Karpas-422 (cell line): ENCODE results near the gene P2RY8. TPM values are rescaled to one million over a fixed set of nuclear protein-coding genes. Genes with fewer than 3 reads are reported as not detected.
"Not testable (repeated sequence)": the region's sequence is repeated elsewhere in the genome, so short reads cannot be mapped to it uniquely, and the experiment has no call there.

Experiments used
- DNase-seq: peaks from one replicate; pipeline ENCODE4 v3.0.0-alpha.2; 2015
- H2AFZ ChIP-seq: fragments of 200-600 bp; sonication (generic); 2 replicates; pipeline ENCODE4 v1.6.1; 2014; ENCODE audit warnings: antibody characterized with exemption, low read length, mixed read lengths
- H3K27ac ChIP-seq: fragments of 200-600 bp; sonication (generic); 2 replicates; pipeline ENCODE4 v1.5.1; 2014; ENCODE audit warnings: mild to moderate bottlenecking, low read length, moderate library complexity
- H3K27me3 ChIP-seq: fragments of 200-600 bp; sonication (generic); 2 replicates; pipeline ENCODE4 v1.6.1; 2014; ENCODE audit warnings: low read length, mixed read lengths
- H3K36me3 ChIP-seq: fragments of 200-600 bp; sonication (generic); 2 replicates; pipeline ENCODE4 v1.6.1; 2014; ENCODE audit warnings: low read length, mixed read lengths; ENCODE audit not compliant: insufficient read depth
- H3K4me1 ChIP-seq: fragments of 200-600 bp; sonication (generic); 2 replicates; pipeline ENCODE4 v1.6.1; 2014; ENCODE audit warnings: mild to moderate bottlenecking, low read length, mixed read lengths
- H3K4me2 ChIP-seq: fragments of 200-600 bp; sonication (generic); 2 replicates; pipeline ENCODE4 v1.6.1; 2014; ENCODE audit warnings: low read length, low read depth, mild to moderate bottlenecking; ENCODE audit not compliant: poor library complexity, severe bottlenecking
- H3K4me3 ChIP-seq: fragments of 200-600 bp; sonication (generic); 2 replicates; pipeline ENCODE4 v1.5.1; 2014; ENCODE audit warnings: mild to moderate bottlenecking, antibody characterized with exemption, low read length, mixed read lengths
- H3K79me2 ChIP-seq: fragments of 200-600 bp; sonication (generic); 2 replicates; pipeline ENCODE4 v1.6.1; 2014; ENCODE audit warnings: mild to moderate bottlenecking, low read length, mixed read lengths
- H3K9ac ChIP-seq: fragments of 200-600 bp; sonication (generic); 2 replicates; pipeline ENCODE4 v1.6.0; 2014; ENCODE audit warnings: low read length
- H3K9me2 ChIP-seq: fragments of 200-600 bp; sonication (generic), shearing (Covaris generic); replicated peaks from 2 replicates; pipeline ENCODE4 v1.6.0; 2014; ENCODE audit warnings: mild to moderate bottlenecking, low read length, moderate library complexity; ENCODE audit not compliant: insufficient read depth
- H3K9me3 ChIP-seq: fragments of 300-700, 200-600 bp; sonication (generic); 2 replicates; pipeline ENCODE4 v1.6.1; 2014; ENCODE audit warnings: low read length, mixed read lengths
- H4K20me1 ChIP-seq: fragments of 200-600 bp; sonication (generic); 2 replicates; pipeline ENCODE4 v1.6.1; 2014; ENCODE audit warnings: mild to moderate bottlenecking, antibody characterized with exemption, low read length, low read depth; ENCODE audit not compliant: insufficient read depth
- total RNA-seq: library from RNA; depleted of rRNA; stranded (reverse); fragments of >200 nt; shearing (Covaris generic); gene quantifications from 2 replicates; pipeline ENCODE4 v1.2.3, GENCODE V29; 2014; ENCODE audit warnings: low replicate concordance

P2RY8 gene
- total RNA-seq, 1 experiment from 2014 or later = 87.1 TPM

DNA sequence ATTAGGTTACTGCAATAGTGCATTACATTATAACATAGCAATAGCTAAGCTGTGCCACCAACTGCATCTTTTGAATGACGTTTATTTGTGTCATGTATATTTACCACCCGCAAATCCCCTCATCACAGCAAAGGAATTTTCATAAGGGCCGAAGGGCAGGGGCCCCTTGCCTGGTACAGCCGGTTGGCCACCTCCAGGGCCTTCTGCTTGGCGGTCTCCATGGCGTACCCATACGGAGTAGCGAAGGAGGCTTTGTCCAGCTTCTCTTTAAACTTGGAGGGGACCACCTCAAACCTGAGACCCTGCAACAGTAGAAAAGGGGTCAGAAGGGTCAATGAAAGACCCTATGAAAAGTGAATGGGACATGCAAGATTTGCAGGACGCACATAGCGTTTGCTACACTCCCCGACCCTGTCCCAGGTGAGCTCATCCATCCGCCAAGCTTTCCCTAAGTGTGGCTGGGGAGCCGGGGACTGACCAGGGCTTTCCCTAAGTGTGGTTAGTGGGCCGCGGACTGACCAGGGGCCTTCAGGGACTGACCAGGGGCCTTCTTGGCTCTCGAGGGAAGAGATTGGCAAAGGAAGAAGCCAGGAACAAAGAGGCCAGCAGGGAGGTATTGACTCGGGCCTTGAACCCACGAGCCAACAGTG lies 94.8 kb downstream of the P2RY8 start:
- DNase-seq = no peak
- Histone ChIP-seq H3K36me3 (peaks cover 52% of the 10 kb centered on the region), H3K9me3 (no peaks in the 10 kb centered on the region), H4K20me1 (0 out of 2 replicates have a peak, but pooled peaks cover 9% of the 10 kb centered on the region), H3K9me2 (no peaks in the 10 kb centered on the region), H3K4me2 (no peak overlapping the region), H3K4me1 (no peaks in the 10 kb centered on the region), H3K9ac (no peak overlapping the region), H3K27me3 (no peaks in the 10 kb centered on the region), H2AFZ (no peak overlapping the region), H3K4me3 (no peak overlapping the region), H3K27ac (no peak overlapping the region), H3K79me2 (peaks cover 58% of the 10 kb centered on the region)

DNA sequence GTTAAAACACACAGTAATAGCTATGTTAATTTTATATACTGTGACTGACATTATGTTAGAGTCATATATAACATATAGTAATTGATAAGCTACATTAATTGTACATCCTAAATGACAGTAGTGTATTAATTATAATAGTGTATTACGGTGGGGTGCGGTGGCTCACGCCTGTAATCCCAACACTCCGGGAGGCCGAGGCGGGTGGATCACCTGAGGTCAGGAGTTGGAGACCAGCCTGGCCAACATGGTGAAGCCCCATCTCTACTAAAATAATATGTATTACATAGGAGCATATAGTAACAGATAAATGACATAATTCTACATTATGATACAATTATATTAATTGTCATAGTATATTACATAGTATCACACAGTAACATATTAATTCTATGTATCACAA lies 96.5 kb downstream of the P2RY8 start:
- DNase-seq = no peak
- Histone ChIP-seq H3K36me3 (peaks cover 50% of the 10 kb centered on the region), H3K9me3 (no peaks in the 10 kb centered on the region)

DNA sequence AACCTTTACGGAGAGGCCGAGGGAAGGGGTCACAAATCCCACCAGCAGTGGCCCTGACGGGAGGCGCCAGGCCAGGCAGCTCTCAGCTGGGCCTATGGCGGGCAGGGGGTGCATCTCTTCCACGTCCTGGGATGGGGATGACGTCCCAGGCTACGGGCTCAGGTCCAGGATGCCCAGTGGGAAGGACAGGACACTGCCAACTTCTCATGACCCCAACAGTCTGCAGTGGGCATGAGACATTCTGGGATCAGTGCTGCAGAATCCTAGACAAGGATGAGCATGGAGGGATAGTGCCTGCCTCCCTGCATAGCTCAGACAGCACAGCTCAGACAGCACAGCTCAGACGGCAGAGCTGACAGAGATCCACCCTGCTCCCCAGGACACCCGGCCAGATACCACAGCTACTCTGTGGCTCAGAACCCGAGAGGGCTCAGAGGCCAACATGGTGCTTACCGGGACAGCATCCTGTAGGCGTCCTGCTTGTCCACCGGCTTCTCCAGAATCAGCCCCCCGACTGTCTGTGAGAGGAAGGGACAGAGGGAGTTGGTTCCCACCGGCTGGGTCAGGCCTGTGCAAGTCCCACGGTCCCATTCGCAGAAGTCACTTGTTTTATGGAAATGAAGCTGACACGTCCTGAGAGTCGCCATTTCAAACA lies 101.6 kb downstream of the P2RY8 start:
- Histone ChIP-seq H3K79me2 (peaks cover 10% of the 10 kb centered on the region), H3K9me3 (no peaks in the 10 kb centered on the region), H3K9ac (no peak overlapping the region), H3K27me3 (no peaks in the 10 kb centered on the region), H3K4me3 (no peak overlapping the region), H3K27ac (no peak overlapping the region), H3K36me3 (peaks cover 22% of the 10 kb centered on the region), H2AFZ (no peak overlapping the region), H4K20me1 (0 out of 2 replicates have a peak, but pooled peaks cover 8% of the 10 kb centered on the region), H3K4me2 (no peak overlapping the region), H3K4me1 (no peaks in the 10 kb centered on the region), H3K9me2 (no peaks in the 10 kb centered on the region)
- DNase-seq = no peak

More for the DNA sequence above, 96.5 kb downstream of the P2RY8 start:
- no peak overlapping the region for H3K27ac ChIP-seq
- peaks cover 49% of the 10 kb centered on the region for H3K79me2 ChIP-seq
- no peak overlapping the region for H3K9ac ChIP-seq
- no peaks in the 10 kb centered on the region for H3K9me2 ChIP-seq
- H3K4me2 ChIP-seq = no peak overlapping the region
- 0 out of 2 replicates have a peak, but pooled peaks cover 17% of the 10 kb centered on the region for H4K20me1 ChIP-seq
- H3K4me1 ChIP-seq = no peaks in the 10 kb centered on the region
- no peak overlapping the region for H2AFZ ChIP-seq
- no peak overlapping the region for H3K4me3 ChIP-seq
- no peaks in the 10 kb centered on the region for H3K27me3 ChIP-seq

GRCh38 chrX:1434871-1435240 lies 102.1 kb downstream of the P2RY8 start:
- peaks cover 25% of the 10 kb centered on the region for H3K36me3 ChIP-seq
- H3K4me3 ChIP-seq = no peak overlapping the region
- no peak overlapping the region for H3K27ac ChIP-seq
- no peaks in the 10 kb centered on the region for H3K9me3 ChIP-seq
- DNase-seq = no peak
- H4K20me1 ChIP-seq = 0 out of 2 replicates have a peak, but pooled peaks cover 8% of the 10 kb centered on the region
- no peak overlapping the region for H2AFZ ChIP-seq
- no peaks in the 10 kb centered on the region for H3K9me2 ChIP-seq
- no peak overlapping the region for H3K4me2 ChIP-seq
- H3K4me1 ChIP-seq = no peaks in the 10 kb centered on the region
- no peaks in the 10 kb centered on the region for H3K27me3 ChIP-seq
- peaks cover 8% of the 10 kb centered on the region; the same call in 1 of the 2 replicates for H3K79me2 ChIP-seq
- no peak overlapping the region for H3K9ac ChIP-seq

- 0 out of 2 replicates have a peak, but pooled peaks cover 8% of the 10 kb centered on the region for H4K20me1 ChIP-seq
- H3K9ac ChIP-seq = no peak overlapping the region
- H3K4me1 ChIP-seq = no peaks in the 10 kb centered on the region
- H3K9me3 ChIP-seq = no peaks in the 10 kb centered on the region
- no peaks in the 10 kb centered on the region for H3K9me2 ChIP-seq
- DNase-seq = no peak
- no peak overlapping the region for H3K4me2 ChIP-seq
- H2AFZ ChIP-seq = no peak overlapping the region
- peaks cover 24% of the 10 kb centered on the region for H3K36me3 ChIP-seq
- no peak overlapping the region for H3K27ac ChIP-seq
- no peak overlapping the region for H3K4me3 ChIP-seq
- no peaks in the 10 kb centered on the region for H3K27me3 ChIP-seq
- H3K79me2 ChIP-seq = peaks cover 8% of the 10 kb centered on the region; the same call in 1 of the 2 replicates
These were observed 103.2 kb downstream of the P2RY8 start for GRCh38 chrX:1433646-1434357.

- Histone ChIP-seq H3K4me2 (no peak overlapping the region), H3K9me3 (no peaks in the 10 kb centered on the region), H3K27ac (no peak overlapping the region), H3K9ac (no peak overlapping the region), H3K4me1 (no peaks in the 10 kb centered on the region), H3K27me3 (no peaks in the 10 kb centered on the region), H3K4me3 (no peak overlapping the region), H3K79me2 (no peaks in the 10 kb centered on the region), H3K36me3 (peaks cover 29% of the 10 kb centered on the region), H3K9me2 (no peaks in the 10 kb centered on the region), H2AFZ (no peak overlapping the region), H4K20me1 (no peaks in the 10 kb centered on the region)
- DNase-seq = no peak
These were observed 106.5 kb downstream of the P2RY8 start for GRCh38 chrX:1430451-1430850.

DNA sequence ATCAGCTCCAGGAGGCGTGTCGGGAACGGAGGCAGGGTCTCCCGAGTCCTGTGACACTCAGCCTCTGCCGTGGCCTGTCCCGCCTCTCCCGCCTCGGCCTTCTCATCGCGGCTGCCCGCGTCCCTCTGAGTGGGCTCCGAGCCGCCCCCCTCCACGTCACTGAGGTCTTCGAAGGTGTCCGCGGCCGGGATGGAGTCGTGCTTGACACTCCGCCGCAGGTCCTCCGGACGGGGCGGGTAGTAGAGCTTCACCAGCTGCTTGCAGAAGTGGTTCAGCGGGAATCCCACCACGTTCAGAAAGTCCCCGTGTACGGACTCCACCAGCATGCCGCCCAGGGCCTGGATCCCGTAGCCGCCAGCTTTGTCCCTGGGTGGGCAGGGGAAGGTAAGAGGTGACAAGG lies 109.2 kb downstream of the P2RY8 start:
- Histone ChIP-seq H3K9me2 (no peaks in the 10 kb centered on the region), H3K4me3 (no peak overlapping the region), H3K27ac (no peak overlapping the region), H3K4me2 (no peak overlapping the region), H3K79me2 (no peaks in the 10 kb centered on the region), H3K27me3 (no peaks in the 10 kb centered on the region), H4K20me1 (no peaks in the 10 kb centered on the region), H2AFZ (no peak overlapping the region), H3K4me1 (no peaks in the 10 kb centered on the region), H3K36me3 (peaks cover 43% of the 10 kb centered on the region), H3K9me3 (no peaks in the 10 kb centered on the region; the same call in 1 of the 2 replicates), H3K9ac (no peak overlapping the region)
- no peak for DNase-seq

DNA sequence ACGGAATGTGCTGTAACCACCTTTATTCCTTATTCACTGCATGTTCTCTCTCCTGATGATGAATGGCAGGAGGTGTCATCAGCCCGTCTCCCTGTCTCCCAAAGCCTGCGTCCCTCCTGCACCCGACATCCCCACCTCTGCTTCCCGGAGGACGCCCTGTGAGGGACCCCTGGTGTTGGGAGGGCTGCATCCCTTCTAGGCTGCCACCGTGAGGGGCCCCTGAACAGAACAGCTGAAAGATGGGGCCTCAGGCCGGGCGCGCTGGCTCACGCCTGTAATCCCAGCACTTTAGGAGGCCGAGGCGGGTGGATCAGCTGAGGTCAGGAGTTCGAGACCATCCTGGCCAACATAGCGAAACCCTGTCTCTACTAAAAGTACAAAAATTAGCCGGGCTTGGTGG lies 110.7 kb downstream of the P2RY8 start:
- H4K20me1 ChIP-seq, H3K79me2 ChIP-seq, H3K9me2 ChIP-seq, H3K27me3 ChIP-seq, H3K9me3 ChIP-seq, H3K9ac ChIP-seq, H3K4me3 ChIP-seq, DNase-seq, H3K4me2 ChIP-seq, H2AFZ ChIP-seq, H3K27ac ChIP-seq, H3K4me1 ChIP-seq: not testable (repeated sequence)
- H3K36me3 ChIP-seq = peaks cover 57% of the 10 kb centered on the region
